GM19467 (cell line): ENCODE measurements around the gene ZHX3.

Experiments
- ATAC-seq: cut with Tn5 transposase; IDR thresholded peaks from one replicate; pipeline ENCODE4 v1.9.1; 2021; ENCODE audit warnings: mild to moderate bottlenecking, moderate library complexity; ENCODE audit not compliant: unreplicated experiment

ZHX3 gene

DNA sequence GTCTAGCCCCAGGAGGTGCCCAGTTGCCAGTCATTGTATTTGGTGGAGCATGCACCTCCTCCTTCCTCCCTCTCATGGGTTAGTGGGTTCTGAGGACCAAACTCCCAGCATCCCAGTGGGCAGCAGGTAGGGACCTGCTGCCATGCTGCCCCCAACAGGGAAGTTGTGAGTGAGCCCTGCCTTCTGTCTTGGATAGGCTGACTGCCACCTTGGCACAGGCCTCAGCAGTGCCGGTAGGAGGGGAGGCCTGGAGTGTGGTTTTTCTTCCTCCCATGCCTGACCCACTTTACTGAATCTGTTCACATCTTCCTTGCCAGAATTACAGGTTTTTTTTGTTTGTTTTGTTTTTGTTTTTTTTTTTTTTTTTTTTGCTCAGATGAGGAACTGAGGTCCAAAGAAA, 155.6 kb downstream of the ZHX3 start:
- no peak for ATAC-seq

DNA sequence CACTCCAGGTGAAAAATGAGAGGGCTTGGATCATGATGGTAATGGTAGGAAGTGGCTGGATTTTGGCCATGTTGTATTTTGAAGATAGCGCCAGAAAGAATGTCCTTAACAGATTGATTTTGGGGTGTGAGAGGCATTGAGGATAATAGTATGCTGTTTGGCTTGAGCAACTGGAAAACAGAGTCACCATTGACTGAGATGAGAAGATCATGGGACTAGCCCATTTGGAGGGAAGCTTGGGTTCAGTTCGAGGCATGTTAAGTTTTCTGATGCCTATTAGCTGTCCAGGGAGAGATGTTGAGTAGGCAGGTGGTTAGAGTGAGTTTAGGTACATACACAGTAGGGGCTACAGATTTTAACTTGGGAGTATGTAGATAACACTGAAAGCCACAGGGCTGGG, 156.8 kb downstream of the ZHX3 start:
- ATAC-seq = no peak

DNA sequence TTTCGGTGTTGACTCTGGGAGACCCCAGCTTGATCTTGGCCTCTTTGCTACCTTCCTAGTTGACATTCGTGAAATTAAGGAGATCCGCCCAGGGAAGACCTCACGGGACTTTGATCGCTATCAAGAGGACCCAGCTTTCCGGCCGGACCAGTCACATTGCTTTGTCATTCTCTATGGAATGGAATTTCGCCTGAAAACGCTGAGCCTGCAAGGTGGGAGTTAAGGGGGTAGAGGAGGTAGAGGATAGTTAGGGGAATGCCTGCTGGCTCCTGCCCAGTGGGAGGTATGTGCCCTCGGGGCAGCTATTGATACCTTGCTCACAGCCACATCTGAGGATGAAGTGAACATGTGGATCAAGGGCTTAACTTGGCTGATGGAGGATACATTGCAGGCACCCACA, 158.0 kb downstream of the ZHX3 start:
- ATAC-seq = no peak

DNA sequence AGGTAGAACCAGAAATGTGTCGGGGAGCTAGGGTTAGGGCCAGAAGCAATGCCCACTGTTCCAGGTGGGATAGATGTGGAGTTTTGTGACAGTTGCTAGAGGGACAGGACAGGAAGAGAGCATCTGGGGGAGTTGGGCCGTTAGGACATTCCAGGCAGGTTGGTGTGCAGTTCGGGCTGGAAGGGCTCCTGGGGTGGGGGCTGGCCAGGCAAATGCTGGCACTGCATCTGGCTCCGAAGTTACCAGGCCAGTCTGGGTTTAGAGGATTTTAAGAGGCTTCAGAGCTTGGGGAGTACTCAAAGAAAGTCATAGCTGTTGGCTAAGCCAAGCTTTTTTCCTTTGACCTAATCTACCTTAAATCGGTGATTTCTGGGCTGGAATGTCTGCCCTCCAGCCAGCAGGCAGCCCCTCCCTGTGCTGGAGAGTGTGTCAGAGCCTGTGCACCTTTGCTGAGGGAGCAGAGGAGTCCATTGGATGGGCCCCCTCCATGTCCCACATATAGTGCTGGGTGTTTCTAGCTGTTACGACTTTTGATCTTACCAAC, 159.4 kb downstream of the ZHX3 start:
- no peak for ATAC-seq

DNA sequence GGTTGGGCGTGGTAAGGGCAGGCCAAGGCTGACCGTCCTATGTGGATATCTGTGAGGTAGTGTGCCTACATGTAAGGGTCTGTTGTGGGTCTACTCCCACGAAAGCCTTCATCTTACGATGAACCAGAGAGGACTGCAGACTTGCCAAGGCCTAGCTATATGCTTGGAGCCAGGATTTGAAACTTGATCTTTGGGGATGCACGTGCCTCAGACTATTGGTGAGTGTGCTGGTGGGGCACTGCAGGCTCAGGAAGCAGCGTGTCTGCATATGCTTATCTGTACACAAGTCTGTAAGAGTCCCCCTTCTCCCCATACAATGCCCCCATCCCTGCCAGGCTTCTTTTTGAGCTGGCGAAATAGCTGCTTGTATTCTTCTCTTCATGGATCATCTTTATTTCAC, 162.3 kb downstream of the ZHX3 start:
- ATAC-seq = no peak

DNA sequence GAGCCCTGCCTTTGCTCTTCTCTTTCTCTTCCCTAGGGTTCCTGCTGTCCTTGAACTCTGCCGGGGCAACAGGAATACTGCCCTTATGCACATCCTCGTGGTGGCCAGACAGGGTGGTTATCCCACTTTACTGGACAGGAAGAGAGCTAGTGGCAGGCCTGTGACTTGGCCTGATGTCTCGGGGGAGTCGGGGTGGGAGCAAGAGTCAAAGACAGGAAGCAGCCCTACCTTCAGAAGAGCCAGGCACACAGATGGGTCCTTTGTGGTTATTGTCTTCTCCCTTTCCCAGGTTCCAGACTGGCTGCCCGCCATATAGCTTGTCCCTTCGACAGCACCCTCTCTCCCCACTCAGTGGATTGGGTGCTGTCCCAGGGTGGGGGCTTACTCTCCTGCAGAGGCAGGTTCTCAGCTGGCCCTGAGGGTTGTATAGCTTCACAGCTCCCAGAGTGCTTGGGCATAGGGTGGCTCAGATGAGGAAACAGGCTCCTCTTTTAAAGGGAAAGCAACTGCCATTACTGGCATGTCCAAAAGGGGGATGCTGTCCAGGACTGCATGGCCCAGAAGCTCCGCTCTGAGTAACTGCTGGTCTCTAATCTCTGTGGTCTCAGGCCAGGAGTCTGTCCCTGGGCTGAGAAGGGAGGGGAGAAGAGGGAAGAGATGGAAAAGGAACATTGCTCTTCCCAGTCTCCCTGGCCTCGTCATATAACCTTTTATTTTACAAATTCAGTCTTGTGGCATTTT, 162.9 kb downstream of the ZHX3 start:
- no peak for ATAC-seq

DNA sequence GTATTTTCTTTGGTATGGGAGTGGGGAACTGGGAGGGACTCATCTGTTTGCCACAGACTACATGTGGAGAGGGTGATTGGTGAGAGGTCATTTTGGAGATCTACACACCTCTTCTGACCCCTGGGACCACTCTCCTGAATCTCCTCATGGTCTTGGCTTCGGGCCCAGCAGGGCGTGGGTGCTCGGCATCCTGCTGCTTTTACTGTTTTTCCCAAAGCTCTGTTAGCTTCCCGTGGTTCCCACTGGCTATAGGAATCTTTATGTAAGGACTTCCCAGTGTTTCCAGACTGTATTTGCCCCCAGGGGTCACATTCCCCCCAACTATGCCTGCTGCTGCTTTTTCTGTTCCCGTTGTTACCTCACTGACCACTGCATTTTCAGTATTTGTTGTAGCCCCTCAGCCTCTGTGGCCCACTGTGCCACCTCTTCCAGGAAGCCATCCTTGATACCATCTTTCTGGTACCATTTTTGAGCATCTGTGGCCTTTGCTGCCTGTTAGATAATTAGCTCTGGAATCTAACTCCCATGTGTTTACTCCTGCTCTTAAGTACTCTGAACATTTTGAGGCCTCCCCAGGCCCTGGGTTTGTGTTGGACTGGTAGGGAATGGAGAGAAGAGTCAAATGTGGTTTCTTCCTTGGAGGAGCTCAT, 165.3 kb downstream of the ZHX3 start:
- ATAC-seq = no peak

DNA sequence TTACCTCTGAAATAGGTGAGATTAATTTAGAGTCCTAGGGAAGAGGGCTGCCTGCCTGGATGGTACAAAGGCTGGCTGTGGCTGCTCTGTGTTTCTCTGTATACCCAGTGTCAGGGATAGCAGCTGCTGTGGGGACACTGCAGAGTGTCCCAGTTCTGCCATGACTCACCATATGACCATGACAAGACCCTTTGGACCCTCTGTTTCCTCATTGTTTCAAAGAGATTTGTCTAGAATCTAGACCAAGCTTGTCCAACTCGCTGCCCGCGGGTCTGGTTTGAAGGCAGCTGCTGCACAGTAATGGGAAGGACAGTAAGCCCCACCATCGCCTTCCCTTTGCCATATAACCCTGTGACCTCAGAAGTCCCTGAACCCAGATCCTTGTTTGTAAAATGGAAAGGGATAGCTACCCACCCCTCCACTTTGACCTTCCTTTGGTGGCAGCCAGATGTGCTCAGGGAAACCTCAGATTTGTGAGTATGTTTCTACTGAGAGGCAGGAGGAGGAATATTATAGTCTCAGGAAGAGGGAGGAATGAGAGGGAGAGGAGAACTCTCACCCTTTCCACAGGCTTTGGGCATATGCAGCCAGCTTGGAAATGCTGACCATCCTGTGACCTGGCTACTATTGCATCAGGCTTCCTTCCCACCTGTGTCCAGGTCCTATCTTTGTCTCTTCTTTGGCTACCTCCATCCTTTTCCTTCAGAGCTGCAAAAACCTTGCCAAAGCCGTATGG, 166.2 kb downstream of the ZHX3 start:
- no peak for ATAC-seq

DNA sequence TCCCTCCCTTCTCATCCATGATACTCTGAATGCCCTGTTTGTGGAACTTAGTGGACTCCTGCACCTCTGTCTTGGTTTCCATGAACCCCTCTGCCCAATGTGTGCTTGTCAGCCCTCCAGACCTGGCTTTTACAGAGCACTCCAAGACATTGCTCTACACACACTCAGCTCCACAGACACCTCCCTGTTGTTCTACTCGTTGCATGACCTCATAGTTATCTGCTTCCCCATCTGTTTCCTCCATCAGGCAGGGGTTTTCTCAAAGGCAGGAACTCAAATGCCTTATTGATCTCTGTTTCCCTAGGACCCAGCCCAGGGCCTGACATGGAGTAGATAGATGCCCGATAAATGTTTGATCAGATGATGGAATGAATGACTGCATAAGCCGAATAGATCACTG, 166.9 kb downstream of the ZHX3 start:
- no peak for ATAC-seq

DNA sequence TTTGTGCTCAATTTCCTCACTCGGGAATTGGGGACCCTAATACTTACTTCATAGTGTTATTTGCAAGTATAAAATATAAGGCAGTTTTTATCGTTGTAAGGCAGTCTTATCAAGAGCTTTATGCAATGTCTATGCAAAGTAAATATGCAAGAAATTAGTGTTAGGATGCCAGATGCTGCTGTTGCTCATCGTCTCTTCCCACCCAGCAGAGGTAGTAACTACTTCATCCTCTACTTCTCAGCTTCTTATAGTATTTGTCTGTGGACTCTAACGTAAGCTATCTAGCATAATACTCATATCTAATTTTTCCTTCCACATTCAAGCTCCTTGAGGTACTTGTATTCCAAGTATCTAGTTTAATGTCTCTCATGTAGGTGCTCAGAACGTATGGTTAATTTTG, 168.6 kb downstream of the ZHX3 start:
- no peak for ATAC-seq

DNA sequence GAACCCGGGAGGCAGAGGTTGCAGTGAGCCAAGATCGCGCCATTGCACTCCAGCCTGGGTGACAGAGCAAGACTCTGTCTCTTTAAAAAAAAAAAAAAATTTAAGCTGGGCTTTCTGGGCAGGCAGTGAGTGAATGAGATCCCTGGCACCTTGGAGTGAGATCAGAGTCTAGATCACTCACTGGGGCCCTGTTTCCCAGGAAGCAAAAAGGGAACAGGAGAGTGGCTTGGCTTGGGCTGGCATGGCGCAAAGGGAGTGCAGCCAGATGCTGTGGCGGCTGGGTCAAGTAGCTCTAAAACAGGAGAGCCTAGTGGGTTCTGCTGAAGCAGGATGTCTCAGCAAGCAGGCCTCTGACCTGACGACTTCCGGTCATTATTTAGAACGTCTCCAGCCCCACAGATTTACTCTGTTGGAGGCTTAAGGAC, 169.8 kb downstream of the ZHX3 start:
- no peak for ATAC-seq

DNA sequence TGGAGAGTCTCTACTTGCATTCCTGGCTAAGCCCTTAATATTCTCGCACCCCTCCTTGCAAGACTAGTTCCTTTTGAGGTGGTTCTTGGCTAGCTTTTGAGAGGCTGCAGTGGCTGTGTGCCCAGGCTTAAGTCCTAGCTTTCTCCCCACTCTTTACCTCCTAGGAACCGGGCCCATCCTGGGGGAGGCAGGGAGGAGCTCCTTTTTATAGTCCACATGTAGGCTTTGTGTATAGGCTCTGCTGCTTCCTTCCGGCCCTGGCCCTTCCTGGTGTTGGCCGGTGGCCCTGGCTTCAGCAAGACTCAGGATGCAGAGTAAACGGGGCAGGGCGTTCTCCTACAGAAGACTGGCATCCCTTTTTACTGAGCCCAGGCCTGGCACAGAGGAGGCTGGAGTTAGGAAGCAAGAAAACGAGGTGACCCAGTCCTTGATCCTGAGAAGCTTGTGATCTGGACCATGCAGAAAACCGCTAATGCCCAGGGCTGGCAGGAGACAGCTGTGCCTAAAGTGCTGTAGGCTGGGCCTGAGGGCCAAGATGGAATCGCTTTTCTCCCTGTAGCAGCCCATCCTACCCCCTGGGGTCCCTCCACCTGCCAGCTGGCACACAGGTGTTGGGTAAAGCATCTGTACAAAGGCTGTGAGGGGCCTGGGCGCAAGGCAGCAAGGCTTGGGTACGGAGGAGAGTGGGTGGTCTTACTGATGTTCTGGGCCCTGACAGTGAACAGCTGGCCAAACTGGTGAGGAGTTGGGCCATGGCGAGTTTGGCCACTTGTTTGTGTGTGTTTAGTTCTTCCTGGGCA, 171.5 kb downstream of the ZHX3 start:
- ATAC-seq = no peak

DNA sequence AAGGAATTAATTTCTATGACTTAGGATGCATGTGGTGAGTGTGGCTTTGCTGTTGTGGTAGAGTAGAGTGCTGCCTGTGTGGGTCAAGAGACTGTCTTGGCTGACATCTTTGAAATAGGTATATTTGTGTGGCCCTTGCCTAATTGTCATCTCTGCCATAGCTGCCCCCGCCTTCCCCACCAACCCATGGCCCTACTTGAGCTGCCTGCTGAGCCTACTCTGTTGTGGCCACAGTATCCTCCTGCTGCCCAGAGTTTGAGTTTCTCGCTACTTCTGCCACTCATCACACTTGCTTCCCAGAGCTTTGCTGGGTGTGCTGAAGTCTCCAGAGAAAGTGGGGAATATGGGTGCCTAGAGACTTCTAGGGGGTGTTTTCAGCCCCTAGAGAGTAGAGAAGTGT, 172.2 kb downstream of the ZHX3 start:
- ATAC-seq = no peak

DNA sequence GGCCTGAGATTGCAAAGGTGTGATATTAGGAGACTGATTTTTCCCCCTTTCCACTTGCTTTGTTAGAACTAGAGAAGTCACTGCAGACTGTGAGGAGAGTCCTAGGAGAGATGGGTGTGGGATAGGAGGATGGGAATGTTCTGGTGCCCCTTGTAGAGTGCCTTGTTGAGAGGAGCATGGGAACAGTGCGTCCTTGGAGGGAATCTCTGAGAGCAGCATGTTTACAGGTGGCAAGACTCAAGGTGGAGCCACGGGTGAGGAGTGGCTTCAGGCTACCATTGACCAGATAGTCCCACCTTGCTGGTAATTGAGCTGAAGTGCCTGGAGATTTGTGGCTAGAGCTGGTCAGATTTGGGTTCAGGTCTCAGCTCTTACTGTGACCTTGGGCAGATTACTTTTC, 174.2 kb downstream of the ZHX3 start:
- ATAC-seq = no peak

DNA sequence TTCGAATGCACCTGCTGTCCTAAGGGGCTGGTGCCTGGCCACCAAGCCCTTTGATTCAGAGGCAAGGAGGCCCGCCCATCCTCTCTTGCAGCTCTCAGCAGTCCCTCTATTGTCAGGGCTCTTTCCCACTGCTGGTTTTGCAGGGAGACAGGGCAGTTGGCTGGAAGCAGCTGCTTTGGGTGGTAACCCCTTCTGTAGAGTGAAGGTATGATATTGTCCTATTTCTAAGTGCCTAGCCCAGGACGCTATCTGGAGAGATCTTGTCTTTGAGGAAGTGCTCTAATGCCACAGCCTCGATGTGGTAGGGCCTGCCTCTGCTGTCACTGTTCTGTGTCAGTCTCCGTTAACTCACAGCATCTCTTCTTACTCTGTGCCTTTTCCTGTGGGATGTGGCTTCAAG, 174.6 kb downstream of the ZHX3 start:
- ATAC-seq = no peak

DNA sequence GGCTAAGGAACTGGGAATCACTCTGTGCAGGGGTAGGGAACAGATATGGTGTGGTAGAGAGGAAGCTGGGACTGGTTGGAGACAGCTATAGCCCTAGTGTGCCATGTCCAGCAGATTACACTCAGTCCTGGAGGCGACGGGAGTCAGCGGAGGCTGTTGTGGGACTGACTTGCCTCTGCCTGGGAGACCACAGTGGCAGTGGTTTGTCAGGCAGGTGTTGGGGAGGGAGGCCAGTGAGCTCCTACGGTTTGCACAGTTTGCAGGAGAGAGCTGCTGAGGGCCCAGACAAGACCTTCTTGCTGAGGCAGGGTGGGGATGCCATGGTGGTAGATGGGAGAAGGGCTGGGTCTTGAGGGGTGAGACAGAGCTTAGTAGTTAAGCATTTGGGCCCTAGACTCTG, 175.3 kb downstream of the ZHX3 start:
- no peak for ATAC-seq

DNA sequence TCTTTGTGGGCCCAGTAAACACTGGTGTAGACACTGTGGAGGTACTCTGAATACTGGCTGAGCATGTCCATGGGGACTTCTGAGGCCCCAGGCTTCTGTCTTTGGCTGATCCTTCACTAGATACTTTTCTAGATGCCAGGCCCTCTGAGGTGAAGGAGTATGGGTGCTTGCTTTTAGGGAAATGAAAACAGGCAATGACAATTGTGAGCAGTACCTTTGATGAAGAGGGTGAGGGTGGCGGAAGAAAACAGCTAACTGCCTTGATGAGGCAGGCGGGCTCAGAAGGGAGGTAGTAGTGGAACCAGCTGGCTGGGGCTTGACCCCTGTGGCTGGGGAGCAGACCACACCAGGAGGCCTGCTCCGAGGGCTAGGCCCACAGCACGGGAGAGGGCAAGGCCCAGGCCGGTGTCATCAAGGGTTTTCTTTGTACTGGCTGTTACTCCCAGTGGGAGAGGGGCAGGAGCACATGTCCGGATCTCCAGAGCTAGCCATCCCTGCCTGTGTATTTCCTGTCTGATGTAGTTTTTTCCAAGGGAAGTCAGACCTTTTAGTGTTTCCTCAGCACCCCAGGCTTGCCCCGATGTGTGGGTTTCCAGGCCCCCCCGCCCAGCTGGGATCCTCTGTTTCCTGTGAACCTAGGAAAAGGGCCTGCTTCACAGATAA, 176.2 kb downstream of the ZHX3 start:
- no peak for ATAC-seq

DNA sequence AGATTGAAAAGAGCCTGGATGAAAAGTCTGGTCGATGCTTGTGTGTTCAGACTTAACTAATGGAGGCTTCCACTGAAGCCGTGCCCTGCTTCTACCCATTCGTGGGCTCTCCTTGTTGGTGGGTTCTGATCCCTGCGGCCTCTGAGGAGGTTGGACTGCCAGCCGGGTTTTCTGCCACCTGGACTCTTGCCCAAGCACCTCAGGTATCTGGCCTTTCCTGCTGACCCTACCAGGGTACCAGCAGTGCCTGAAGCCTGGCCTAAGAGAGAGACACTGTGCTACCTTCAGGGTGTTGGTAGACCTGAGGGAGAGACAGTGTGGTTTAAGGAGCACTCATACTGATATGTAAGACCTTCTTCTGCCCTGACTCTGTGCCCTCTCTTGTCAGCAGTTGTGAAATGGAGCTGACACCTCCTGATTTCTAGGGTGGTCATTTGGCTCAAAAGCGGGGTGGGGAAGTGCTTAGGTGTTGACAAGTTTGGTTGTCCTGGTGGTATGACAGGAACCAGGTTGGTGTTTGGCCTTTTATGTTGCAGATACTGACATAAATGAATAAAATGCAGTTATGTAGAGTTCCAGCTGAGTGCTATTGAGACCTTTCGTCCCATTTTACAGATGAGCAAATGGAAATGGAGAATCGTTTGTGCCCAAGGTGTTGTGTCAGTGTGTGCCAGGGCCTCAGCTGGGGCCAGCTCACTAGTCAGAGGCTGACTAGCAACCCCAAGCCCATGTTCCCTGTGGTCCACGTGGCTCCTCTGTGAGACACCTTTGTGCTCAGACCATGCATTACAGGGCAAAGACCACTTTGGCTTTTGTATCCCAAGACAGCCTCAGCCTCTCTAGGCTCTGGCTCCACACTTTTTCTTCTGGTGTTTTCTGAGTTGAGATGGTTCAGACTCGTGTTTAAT, 177.1 kb downstream of the ZHX3 start:
- no peak for ATAC-seq
